ENCODE results near the gene SMG1.
A peak's percentile ranks its signal among the peaks of the same experiment; 100 is the strongest.

Gene SMG1

DNA sequence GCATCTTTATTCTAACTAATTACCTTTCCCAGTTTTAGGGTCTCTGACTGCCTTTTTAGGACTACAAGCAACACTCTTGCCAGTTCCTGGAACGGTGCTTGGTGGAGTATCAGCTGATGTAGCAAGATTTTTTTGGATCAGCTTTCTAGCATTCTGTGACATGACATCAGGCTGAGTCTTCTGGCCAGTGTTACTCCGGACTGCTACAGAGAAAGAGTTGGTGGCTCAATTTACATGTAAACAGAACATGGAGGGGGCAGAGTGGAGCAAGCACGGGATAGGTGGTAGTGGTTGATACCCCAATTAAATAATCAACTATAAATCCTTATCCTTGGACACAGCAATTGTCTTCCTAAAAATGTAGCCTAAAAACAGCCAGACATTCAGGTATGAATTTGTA, 114.3 kb downstream of the SMG1 start:
- TF ChIP-seq, protein P1, sequence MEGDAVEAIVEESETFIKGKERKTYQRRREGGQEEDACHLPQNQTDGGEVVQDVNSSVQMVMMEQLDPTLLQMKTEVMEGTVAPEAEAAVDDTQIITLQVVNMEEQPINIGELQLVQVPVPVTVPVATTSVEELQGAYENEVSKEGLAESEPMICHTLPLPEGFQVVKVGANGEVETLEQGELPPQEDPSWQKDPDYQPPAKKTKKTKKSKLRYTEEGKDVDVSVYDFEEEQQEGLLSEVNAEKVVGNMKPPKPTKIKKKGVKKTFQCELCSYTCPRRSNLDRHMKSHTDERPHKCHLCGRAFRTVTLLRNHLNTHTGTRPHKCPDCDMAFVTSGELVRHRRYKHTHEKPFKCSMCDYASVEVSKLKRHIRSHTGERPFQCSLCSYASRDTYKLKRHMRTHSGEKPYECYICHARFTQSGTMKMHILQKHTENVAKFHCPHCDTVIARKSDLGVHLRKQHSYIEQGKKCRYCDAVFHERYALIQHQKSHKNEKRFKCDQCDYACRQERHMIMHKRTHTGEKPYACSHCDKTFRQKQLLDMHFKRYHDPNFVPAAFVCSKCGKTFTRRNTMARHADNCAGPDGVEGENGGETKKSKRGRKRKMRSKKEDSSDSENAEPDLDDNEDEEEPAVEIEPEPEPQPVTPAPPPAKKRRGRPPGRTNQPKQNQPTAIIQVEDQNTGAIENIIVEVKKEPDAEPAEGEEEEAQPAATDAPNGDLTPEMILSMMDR (IDR thresholded peaks at IDR 0.05), result no peak

DNA sequence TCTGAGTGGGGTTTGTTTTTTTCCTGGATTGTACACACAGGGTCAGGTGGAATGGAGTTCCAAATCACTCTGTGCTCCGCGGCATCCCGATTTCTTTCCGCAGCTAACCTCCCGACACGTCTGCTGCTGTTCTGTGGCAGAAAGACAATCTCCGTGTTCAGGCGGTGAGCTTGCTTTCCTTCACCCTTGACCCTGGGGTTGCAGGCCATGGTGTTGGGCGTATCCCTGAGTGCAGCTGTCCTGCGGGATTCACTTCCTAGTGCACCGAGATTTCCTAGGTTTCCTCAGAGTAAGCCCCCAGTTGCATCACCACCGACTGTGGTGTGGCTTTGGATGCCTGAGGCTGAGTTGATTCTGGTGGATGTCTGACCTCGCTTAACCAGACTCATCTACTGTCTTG, 117.0 kb downstream of the SMG1 start:
- TF ChIP-seq, protein P1 (IDR thresholded peaks at IDR 0.05), result no peak

DNA sequence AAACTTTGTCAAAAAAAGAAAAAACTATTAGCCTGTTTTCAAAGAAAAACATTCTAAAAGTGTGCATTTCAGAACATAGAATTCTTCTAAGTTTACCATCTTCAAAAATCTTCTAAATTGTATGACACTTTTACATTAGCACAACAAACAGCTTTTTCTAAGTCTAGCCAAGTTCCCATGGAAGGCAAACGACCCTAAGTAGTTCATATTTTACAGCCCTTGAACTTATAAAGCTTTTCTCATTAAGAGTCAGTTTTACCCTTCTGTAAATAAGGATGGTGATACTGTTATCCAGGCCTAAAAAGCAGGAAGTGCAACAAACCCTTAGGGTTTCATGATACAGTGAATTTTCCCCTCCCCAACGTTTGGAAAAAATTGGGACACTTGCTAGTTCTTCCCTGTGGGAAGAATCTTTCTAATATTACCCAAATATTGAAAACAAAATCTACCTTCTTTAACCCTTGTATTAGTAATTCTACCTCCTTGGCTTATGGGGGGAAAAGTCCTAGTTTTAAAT, 120.9 kb downstream of the SMG1 start:
- TF ChIP-seq, protein P1 (IDR thresholded peaks at IDR 0.05), result no peak

DNA sequence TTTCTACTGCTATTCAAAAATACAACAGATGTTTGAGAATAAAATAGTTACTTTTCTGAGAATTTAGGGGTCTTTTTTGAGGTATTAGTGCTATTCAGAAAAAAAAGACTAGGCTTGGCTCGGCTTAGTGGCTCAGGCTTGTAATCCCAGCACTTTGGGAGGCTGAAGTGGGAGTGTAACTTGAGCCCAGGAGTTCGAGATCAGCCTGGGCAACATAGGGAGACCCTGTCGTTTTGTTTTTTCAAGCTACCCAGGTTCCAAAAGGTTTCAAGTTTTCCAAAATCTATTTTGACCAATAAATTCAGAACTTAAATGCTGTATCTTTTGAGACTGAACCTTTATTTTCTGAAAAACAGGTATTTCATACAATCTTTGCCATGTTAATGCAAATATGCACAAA, 121.7 kb downstream of the SMG1 start:
- TF ChIP-seq, protein P1 (IDR thresholded peaks at IDR 0.05), result no peak

DNA sequence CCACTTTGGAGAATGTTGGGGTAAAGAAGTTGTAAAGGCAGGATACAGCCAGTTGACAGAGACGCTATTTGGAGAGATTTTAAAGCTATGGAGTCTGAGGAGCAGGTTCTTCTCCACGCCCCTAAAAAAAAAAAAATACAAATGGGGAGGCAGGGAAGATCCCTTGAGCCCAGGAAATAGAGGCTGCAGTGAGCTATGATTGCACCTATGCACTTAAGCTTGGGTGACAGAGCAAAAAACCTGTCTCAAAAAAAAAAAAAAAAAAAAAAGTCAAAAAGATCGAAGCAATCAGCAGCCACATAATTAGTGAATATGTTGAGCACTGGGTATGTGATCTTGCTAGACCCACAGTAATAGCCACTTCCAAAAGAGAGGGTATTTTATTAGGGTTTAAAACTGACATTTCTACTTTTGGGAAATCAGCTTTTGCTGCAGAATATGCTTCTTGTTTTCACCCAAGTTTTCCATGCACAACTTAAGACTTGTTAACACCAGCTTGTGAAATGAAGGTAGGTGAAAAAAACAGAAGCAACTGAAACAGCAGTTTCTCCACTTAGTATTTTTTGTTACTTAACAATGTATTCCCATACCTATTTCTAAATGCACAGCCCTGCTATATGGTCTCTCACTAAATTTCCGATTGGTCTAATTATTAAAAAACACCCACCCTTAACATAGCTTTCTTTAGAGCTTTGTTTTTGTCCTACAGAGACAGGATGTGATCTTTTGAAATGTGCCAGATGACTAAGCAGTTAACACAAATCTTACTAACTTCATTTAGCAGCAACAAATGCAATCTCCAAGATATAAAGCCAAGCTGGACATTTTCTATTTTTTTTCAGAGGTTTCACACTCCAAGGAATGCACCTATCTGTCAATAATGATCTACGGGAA, 122.4 kb downstream of the SMG1 start:
- TF ChIP-seq, protein P1 (IDR thresholded peaks at IDR 0.05), result no peak

DNA sequence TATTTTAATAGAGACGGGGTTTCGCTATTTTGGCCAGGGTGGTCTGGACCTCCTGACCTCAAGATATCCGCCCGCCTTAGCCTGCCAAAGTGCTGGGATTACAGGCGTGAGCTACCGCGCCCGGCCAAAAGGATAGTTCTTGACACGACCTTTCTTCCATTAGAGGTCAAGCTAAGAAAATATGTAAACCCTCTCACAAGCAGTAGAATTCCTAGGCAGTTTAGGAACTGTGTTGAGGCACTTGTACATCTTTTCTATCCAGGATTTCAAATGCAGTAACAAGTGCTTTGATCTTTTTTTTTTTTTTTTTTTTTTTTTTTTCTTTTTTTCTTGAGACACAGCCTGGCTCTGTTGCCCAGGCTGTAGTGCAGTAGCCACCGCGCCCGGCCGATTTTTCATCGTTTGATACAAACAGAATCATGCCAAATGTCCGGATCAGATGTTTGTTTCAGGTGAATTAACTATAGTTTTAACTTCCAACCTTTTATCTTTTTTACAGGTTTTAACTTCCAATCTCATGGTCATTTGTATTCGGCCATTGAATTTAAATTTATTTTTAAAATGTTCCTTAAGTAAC, 123.4 kb downstream of the SMG1 start:
- TF ChIP-seq, protein P1 (IDR thresholded peaks at IDR 0.05), result no peak

DNA sequence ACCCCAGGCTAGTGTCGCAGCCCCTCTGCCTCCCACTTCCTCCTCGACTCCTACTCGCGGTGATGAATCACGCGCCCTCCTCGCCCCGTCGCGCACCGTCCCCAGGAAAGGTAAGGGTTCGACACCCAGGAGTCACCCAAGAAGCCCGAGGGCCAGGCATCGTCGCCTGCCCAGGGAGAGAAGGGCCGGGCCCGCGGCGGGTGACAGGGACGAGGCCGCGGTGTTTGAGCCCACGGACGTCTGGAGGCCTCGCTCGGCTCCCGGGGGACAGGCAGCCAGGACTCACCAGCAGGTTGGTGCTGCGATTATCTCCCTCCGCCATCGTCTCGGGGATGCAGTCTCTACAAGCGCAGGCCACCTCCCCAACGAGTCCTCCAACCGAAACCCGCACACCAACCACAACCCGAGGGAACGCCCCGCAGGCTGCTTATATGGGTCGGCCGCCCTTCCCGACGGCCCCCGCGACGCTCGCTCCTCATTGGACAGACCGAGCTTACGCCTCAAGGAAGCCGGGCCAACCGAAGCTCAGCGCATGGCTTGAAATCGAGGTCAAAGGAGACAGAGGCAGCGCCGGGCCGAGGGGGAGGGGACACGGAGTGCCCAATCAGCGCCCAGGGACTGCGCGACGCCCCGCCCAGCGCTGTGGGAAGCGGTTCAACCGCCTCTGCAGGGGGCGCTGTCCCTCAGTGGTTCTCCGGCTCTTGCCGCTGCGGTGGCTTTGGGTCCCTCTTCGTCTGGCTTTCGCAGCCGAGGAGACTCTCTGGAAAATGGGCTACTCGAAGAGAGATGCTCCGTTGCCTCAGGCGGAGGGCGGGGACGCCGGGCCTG, 124.8 kb downstream of the SMG1 start, which contains the start of gene ARL6IP1:
ARL6IP1 (minus strand) TSS at position 405 of the 828 bp plus-strand sequence; CDS start at position 322, 83 bp downstream.
- TF ChIP-seq, protein P1 (IDR thresholded peaks at IDR 0.05), result peak; percentile 87
